Pancreas (tissue), 10 donors: ENCODE measurements around the gene PIGO. TPM values are rescaled to one million over a fixed set of nuclear protein-coding genes. Genes with fewer than 3 reads are reported as not detected.
A peak's percentile ranks its signal among the peaks of the same experiment; 100 is the strongest.

Source experiments
- ATAC-seq, 4 donors: fragments of 200-7000 bp; cut with Tn5 transposase; one replicate each; pipeline versions ENCODE4 v1.8.0 to v1.9.1; 2020; ENCODE audit warnings: mild to moderate bottlenecking in 4 of 4, moderate library complexity in 4 of 4
- DNase-seq, 6 donors: peaks; one replicate each; pipeline ENCODE4 v3.0.0-alpha.2; 2020
- FAIRE-seq: peaks from 2 replicates; lab custom pipeline; 2012; peaks lifted over from hg19 to GRCh38; lab: Jason Lieb, UNC
- H3K27ac ChIP-seq, 4 donors: fragments of 200-600 bp; sonication (generic); 1 replicate in 3 of 4; 2 replicates in 1 of 4; pipeline versions ENCODE4 v1.5.0 to v1.8.0; 2020
- H3K27me3 ChIP-seq, 4 donors: fragments of 200-600 bp; one replicate each; pipeline ENCODE4 v1.8.0; 2021
- H3K36me3 ChIP-seq, 3 donors: fragments of 200-600 bp; sonication (generic) in 1 of 3; one replicate each; pipeline versions ENCODE4 v1.5.0 to v1.8.0; 2020 to 2021
- H3K4me1 ChIP-seq, 3 donors: fragments of 200-600 bp; one replicate each; pipeline ENCODE4 v1.8.0; 2021
- H3K4me3 ChIP-seq, 4 donors: fragments of 200-600 bp; sonication (generic) in 2 of 4; one replicate each; pipeline versions ENCODE4 v1.5.0 to v1.8.0; 2020 to 2021
- H3K9me3 ChIP-seq, 4 donors: fragments of 200-600 bp; one replicate each; pipeline ENCODE4 v1.8.0; 2021
- WGBS, 2 donors: extraction: QIAGEN DNeasy Blood & Tissue Kit; methylation state at CpG; one replicate each; pipeline ENCODE4 v1.1.7; 2013; 5-methylcytosine and 5-hydroxymethylcytosine counted together
- intact Hi-C, 3 donors: fragments of 100-400 bp; cut with DNase I; formaldehyde crosslinking; loops; one replicate each; pipeline versions ENCODE4 v1.11.1 to v1.14.2; 2022
- polyA plus RNA-seq, 2 donors: library from polyadenylated mRNA; stranded (reverse); fragments of 200-250 nt; gene quantifications; one replicate each; pipeline ENCODE4 v1.2.3, GENCODE V29; 2013
- total RNA-seq, 6 donors: library from RNA; stranded (reverse); fragmentation: NEBNext Ultra II Directional in 4 of 6; extraction: Animal tissue kit (Norgen Biotek cat#: 25700) in 4 of 6; gene quantifications; one replicate each; pipeline versions ENCODE4 v1.2.1 to v1.2.4, GENCODE V29; 2021 to 2023
- TF ChIP-seq, protein P1 (sequence below), 4 donors: fragments of 200-600 bp; sonication (generic) in 3 of 4; IDR thresholded peaks; one replicate each; pipeline versions ENCODE4 v1.5.0 to v1.8.0; 2021; ENCODE audit warnings: antibody characterized with exemption in 4 of 4
- donor health status: healthy with polysubstance abuse.
- donor health status: DM: no; HTN: no; CAD: no; lungs with moderate emphysema.
- donor health status: DM: no; HTN: no; CAD: no.
- donor health status: control.
- donor health status: control.
- donor health status: Bipolar disorder and iron deficiency.
- donor health status: DM: yes; HTN: yes; CAD: no.
- donor health status: DM: no; HTN: no; CAD: no.
- donor health status: DM: no; HTN: no; CAD: no.
- donor health status: DM: yes; HTN: yes; CAD: no.

Gene PIGO
- total and polyA plus RNA-seq, 8 donors: 14.2 to 26.1 (median 17.7) TPM

DNA sequence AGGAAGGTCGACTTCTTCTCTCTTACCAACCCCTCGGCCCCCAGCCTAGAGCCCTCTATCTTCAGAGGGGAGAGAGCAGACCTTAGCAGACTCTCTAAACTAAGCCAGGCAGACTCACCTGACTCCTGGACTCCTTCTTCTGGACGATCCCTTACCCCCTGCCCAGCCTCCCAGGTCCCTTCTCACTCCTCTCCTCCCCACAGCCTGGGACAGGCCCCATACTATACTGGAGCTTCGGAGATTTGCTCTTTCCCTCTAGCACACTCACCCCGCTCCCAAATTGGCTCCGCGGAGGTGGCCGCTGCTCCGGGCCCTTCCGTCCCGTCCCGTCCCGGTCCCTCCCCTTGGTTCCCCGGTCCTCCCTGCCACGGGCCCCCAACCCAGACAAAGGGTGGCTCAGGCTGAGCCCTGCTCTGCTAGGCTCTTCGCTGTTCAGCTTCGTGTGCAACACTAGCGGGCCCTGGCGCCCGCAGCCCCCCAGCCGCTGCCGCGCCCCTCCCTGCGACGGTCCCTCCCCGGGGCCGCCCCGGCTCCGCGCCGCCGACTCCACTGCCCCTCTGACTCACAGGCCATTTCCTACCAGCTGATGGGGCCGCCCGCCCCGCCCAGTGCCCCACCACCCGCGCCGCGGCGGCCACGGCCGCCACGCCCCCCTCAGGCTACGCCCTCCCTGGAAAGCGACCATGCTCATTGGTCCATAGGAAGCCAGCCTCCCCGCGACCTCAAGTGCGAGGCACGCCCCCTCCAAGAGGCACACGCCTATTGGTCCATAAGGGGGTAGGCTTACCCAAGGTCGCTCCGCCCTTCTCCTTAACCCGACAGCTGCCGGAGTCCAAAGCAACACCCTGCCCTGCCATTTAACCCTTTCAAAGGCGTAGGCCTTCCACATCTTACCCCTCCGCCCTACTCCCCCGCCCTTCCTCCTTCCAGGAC, 14.9 kb upstream of the PIGO start:
- WGBS, 2 donors: 1% methylated on average over 54 to 57 of the region's 57 CpGs
- peak; percentile 98 to 99 (median 98) for DNase-seq
- peak overlapping the region; percentile 47 to 72 (median 60) for H3K27ac ChIP-seq
- H3K4me3 ChIP-seq: peak overlapping the region; percentile 53 to 77 (median 64)
- no peaks in the 10 kb centered on the region for H3K27me3 ChIP-seq
- H3K36me3 ChIP-seq: peaks cover 0 to 9% (median 0%) of the 10 kb centered on the region in 3 donors
- H3K4me1 ChIP-seq: peaks cover 0 to 27% (median 15%) of the 10 kb centered on the region in 3 donors
- TF ChIP-seq, protein P1, sequence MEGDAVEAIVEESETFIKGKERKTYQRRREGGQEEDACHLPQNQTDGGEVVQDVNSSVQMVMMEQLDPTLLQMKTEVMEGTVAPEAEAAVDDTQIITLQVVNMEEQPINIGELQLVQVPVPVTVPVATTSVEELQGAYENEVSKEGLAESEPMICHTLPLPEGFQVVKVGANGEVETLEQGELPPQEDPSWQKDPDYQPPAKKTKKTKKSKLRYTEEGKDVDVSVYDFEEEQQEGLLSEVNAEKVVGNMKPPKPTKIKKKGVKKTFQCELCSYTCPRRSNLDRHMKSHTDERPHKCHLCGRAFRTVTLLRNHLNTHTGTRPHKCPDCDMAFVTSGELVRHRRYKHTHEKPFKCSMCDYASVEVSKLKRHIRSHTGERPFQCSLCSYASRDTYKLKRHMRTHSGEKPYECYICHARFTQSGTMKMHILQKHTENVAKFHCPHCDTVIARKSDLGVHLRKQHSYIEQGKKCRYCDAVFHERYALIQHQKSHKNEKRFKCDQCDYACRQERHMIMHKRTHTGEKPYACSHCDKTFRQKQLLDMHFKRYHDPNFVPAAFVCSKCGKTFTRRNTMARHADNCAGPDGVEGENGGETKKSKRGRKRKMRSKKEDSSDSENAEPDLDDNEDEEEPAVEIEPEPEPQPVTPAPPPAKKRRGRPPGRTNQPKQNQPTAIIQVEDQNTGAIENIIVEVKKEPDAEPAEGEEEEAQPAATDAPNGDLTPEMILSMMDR (IDR thresholded peaks at IDR 0.05): no peak
- peak; percentile 72 to 84 (median 78) for ATAC-seq
- no peaks in the 10 kb centered on the region for H3K9me3 ChIP-seq
- FAIRE-seq: no peak
- intact Hi-C loops: no loop called here

DNA sequence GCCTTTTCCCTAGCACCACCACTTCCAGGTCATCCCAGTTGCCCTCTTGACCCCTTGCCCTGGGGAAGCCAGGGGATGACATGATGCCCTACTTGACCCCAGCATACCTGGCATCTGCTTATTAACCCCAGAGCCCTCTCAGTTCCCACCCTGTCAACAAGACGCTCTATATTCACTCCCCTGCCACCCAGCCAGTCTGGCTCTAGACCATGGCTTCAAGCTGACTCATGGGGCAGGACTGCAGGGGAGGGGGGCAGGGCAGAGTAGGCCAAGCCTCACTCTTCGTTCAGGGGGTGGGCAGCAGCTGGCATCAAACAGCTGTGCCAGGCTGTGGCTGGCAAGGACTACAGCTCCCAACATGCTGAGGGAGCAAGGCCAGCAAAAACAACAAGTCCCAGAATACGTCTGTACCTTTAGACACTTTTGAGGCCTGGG, 14.0 kb upstream of the PIGO start:
- TF ChIP-seq, protein P1 (IDR thresholded peaks at IDR 0.05): no peak
- peaks cover 0 to 27% (median 15%) of the 10 kb centered on the region in 3 donors for H3K4me1 ChIP-seq
- ATAC-seq: no peak
- H3K36me3 ChIP-seq: peaks cover 0 to 9% (median 0%) of the 10 kb centered on the region in 3 donors
- H3K9me3 ChIP-seq: no peaks in the 10 kb centered on the region
- 29 to 43% methylated on average over 3 of the region's 3 CpGs for WGBS, 2 donors
- peak in 2 of 6 donors; percentile 48 to 55 for DNase-seq
- no peak for FAIRE-seq
- H3K27me3 ChIP-seq: no peaks in the 10 kb centered on the region
- intact Hi-C loops: no loop called here
- H3K4me3 ChIP-seq: peak overlapping the region in 1 of 4 donors; percentile 77
- peak overlapping the region in 1 of 4 donors; percentile 72 for H3K27ac ChIP-seq

DNA sequence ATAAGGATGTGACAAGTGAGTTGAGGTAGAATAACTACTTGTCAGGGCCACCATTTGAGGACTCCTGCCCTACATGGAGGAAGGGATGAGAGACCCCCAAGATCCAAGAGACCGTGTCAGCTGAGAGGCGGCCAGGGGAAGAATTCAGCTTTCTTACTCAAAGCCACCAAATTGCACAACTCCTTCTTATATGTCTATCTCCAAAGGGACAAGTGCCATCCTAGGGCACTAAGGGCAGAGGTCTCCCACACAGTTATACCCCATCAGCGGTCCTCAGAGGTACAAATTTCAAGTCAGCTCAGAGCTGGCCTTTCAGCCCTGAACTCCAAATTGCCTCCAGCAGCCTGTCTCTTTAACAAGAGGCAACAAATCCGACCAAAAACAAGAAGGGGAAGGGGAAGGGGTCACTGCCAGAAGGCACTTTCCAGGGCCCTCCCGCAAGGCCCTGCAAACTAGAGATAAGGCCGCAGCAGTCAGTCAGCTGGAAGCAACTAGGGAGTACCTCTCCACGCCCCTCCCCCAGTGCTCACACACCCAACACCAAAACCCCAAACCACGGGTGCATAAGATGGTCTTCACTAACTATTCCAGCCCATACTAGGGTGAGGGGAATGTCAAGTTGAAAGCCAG, 12.7 kb upstream of the PIGO start:
- intact Hi-C loops: no loop called here

DNA sequence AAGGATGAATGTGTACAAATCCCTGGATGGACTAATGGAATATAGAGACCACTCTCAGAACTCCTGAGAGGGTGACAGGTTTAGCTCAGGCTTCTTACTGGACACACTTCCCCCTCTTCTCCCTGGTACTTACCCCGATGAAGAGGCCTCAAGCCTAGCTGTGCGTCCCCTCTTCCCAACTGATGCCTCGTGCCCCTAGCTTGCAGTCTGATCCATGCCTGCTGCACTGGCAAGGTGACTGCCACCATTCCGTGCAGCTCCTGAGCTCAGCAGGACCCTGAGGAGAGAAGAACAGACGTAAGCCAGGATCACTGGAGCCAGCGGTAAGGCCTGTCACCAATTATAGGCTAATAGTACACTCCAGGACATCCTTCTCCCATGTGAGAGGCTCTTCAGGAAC, 12.1 kb upstream of the PIGO start:
- ATAC-seq (no peak), FAIRE-seq (no peak), DNase-seq (no peak)
- TF ChIP-seq, protein P1 (IDR thresholded peaks at IDR 0.05): no peak
- no peak overlapping the region for H3K27ac ChIP-seq
- H3K4me3 ChIP-seq: no peak overlapping the region
- WGBS, 2 donors: 92% methylated on average over 6 of the region's 6 CpGs
- peaks cover 0 to 9% (median 0%) of the 10 kb centered on the region in 3 donors for H3K36me3 ChIP-seq
- no peaks in the 10 kb centered on the region for H3K9me3 ChIP-seq
- peaks cover 0 to 16% (median 7%) of the 10 kb centered on the region in 3 donors for H3K4me1 ChIP-seq
- intact Hi-C loops: no loop called here
- no peaks in the 10 kb centered on the region for H3K27me3 ChIP-seq

More for the DNA sequence above, 12.7 kb upstream of the PIGO start:
- 56 to 73% methylated on average over 7 to 8 of the region's 8 CpGs for WGBS, 2 donors
- Histone ChIP-seq H3K27ac (no peak overlapping the region), H3K9me3 (no peaks in the 10 kb centered on the region), H3K27me3 (no peaks in the 10 kb centered on the region), H3K4me3 (no peak overlapping the region), H3K4me1 (peaks cover 0 to 18% (median 8%) of the 10 kb centered on the region in 3 donors), H3K36me3 (peaks cover 0 to 9% (median 0%) of the 10 kb centered on the region in 3 donors)
- DNase-seq (peak in 1 of 6 donors; percentile 8), ATAC-seq (no peak), FAIRE-seq (no peak)
- TF ChIP-seq, protein P1 (IDR thresholded peaks at IDR 0.05): no peak
